Caki2 (cell line): ENCODE data around the gene SIK3. TPM values are rescaled to one million over a fixed set of nuclear protein-coding genes. Genes with fewer than 3 reads are reported as not detected.
A peak's percentile ranks its signal among the peaks of the same experiment; 100 is the strongest.

Experiments
- DNase-seq: peaks from one replicate; pipeline ENCODE4 v3.0.0-alpha.2; 2015; ENCODE audit warnings: low read depth
- in situ Hi-C: cut with HindIII; loops from 2 replicates; pipeline ENCODE4 v1.10.0; 2016; ENCODE audit warnings: low sequenced_read_pairs, low pct_unique_long_range_greater_than_20kb, mixed read lengths
- total RNA-seq: library from RNA; depleted of rRNA; stranded (reverse); fragments of >200 nt; shearing (Covaris generic); gene quantifications from 2 replicates; pipeline ENCODE4 v1.2.3, GENCODE V29; 2014; ENCODE audit warnings: low replicate concordance

The SIK3 gene
- total RNA-seq, 1 experiment from 2014 or later = 5.6 TPM

DNA sequence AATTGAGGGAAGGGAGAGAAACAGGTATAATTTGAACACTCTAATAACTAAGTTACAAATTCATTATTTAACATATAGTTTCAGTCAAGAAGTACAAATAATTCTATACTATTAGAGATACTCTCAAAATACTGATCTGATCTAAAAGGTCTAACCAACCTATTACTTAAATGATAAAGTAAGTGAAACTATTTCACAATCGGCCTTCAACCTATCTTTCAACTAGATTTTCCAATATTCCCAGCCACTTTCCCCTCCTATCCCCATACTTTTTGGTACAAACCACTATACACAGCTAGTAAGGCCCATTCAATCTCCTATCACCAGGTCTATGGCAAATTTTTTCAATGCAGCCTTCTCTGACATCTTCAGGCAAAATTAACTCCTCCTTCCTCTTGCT is 106.7 kb downstream of the SIK3 start:
- no peak for DNase-seq
- in situ Hi-C loops = no loop called here

DNA sequence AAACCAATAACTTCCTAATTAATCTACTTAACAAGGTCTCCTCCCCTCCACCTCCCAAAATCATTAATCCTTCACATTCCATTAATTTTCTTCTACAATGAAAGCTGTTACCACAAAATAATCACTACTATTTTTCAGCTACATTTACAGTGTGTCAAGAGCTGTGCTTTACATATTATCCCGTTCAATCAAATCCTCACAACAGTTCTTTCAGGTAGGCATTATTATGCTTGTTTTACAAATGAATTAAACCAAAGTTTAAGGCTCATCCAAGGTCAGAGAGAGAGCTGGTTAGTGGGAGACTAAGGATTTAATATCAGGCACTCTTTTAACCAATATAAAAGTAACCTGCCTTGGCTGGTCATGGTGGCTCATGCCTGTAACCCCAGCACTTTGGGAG is 107.4 kb downstream of the SIK3 start:
- no peak for DNase-seq
- in situ Hi-C loops = no loop called here

DNA sequence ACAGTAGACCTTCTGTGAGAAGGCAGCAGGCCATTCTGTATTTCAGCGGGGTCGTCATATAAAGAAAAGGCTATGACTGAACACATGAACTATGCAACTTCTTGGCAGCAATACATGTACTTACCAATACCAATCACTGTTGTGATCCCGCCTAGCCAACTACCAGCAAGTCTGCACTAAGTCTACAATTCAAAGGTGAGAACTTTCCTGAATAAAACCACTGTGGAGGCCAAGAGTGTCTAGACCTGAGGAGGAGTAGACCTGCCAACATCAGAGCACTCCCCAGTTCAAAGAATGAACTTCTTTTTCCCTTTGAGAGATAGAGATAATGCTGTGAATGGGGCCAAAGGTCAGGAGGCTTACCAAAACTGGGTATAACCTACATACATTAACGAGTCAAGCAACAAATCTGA is 108.2 kb downstream of the SIK3 start:
- in situ Hi-C loops = no loop called here
- DNase-seq = no peak

DNA sequence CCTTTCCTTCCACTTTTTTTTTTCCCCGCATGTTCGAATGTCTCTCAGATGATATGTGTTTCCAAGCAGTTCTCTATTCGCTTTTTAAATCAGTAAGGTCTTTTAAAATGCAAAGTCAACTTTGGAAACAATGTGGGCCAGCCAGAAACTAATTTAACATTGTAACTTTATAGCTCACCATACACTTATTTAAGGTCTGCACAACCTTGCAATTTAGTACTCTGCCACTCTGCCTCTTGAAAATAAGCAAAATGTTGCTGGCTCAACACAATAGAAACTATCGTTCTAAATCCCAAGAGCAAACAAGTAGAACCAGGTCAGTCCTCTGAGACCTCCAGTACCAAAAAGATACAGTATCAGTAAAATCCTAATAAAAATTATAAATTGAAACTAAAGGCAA is 109.0 kb downstream of the SIK3 start:
- in situ Hi-C loops = no loop called here
- DNase-seq = no peak

DNA sequence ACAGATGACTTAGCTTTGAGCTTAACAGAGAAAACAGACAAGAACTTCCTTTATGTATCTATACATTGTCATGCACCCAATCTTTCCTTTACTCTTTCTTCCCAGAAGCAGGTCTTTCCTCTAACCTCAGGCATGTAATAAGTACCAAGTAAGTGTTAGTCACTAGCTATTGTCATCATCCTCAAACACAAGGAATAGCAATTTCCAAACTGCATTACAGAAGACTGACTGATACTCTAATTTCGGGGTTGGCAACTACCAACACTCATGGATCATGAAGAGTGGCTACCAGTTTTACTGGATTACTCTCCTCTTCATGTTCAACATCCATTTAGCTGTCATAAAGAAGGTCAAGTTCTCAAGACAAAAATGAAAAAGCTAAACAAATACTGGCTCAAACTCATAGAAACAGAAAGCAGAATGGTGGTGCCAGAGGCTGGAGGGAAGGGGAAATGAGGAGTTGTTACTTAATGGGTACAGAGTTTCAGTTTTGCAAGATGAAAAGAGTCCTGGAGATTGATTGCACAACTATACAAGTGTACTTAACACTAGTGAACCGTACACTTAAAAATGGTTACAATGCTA is 111.6 kb downstream of the SIK3 start:
- in situ Hi-C loops = no loop called here
- DNase-seq = no peak

DNA sequence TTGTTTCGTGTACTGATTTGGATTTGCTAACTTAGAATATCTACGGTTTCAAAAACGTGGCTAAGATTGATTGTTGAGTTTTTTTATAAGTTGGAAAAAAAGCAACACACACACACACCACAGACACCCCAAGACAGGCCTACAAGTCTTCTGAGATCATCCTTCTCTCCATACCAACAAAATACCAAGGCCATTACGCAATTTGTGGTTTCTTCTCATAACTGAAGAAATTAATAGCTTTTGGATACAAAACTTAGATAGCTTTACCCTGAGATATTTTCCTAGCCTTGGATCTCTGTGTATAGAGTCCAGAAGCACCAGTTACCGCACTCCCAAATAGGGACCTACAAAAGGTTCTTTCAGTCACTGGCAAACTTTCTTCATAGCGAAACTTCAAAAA is 113.6 kb downstream of the SIK3 start:
- no peak for DNase-seq
- in situ Hi-C loops = no loop called here

DNA sequence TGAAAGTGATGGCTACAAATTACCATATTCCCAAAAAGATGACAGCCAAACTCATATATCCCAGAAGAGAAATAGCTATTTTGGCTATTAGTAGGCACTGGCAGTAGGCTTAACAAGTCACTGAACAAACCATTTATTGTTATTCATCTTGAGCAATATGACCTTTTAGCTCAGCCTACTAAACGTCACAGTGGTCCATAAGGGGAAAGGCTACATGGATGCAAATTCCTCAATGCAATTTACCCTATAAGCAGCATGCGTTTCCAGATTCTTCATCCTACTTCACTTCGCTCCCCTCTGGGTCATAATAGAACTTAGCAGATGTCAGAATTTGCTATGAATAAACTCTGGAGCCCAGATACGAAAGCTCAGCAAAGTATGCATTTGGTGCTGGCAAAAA is 114.0 kb downstream of the SIK3 start:
- DNase-seq = no peak
- in situ Hi-C loops = no loop called here

DNA sequence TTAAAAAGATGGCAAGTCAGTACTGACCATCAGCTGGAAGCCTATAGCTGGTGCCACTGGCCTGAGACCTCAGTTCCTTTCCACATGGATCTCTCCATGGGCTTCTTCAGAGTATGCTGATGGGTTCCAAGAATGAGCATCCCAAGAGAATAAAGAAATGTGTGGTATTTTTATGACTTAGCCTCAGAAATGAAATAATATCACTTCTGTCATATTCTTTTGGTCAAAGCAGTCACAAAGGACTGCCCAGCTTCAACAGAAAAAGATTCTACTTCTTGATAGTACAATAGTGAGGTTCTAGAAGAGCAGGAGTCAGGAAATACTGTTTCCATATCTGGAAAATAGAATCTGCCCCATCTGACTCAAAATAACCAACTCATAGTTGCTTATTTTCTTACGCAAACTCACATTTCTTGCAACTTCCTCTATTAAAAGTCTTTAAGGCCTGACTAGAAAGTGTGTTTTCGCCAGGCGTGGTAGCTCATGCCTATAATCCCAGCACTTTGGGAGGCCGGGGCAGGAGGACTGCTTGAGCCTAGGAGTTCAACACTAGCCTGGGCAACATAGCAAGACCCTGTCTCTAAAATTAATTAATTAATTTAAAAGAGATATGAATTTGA is 116.9 kb downstream of the SIK3 start:
- in situ Hi-C loops = no loop called here
- no peak for DNase-seq

DNA sequence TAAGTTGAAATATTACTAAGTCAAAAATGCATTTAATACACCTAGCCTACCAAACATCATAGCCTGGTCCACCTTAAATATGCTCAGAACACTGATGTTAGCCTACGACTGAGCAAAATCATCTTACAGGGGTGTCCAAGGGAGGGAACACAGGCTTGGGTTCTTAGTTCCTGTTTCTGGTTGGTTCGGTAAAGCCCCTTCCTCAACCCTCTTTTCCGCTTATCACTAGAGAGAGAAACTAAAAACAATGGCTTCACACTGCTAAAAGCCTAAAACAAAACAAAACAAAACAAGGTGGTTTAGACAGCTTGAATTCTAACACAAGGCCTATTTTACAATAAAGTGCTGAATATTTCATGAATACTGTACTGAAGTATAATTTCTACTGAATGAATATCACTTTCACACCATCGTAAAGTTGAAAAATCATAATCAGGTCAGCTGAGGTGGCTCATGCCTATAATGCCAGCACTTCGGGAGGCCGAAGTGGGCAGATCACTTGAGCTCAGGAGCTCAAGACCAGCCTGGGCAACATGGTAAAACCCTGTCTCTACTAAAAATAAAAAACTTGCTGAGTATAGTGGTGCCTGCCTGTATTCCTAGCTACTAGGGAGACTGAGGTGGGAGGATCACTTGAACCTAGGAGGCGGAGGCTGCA is 118.0 kb downstream of the SIK3 start:
- in situ Hi-C loops = no loop called here

DNA sequence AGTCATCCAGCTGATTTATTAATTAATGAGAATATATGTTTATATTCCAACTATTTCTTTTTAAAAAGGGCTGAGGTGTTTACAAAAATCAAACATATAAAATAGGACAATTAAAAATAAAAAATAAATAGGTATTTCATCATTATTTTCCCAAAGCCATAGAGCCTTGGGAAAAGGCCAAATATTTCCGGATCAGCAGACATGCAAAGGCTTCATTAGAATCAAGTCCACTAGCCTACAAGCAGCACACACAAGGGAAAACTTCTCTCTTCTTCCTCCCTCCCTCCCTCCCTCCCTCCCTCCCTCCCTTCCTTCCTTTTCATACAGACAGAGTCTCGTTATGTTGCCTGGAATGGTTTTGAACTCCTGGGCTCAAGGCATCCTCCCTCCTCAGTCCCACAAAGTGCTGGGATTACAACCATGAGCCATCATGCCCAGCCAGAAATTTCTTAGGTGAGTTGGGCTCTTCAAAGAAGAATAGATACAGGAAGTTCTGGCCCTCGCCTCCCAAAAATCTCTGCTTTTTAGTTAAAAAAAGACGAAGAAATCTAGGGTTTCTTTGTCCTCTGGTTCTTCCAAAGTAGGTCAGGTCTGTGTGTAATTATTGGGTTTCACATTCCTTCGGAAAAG is 121.2 kb downstream of the SIK3 start:
- in situ Hi-C loops = no loop called here
- DNase-seq = no peak

More for the DNA sequence above, 118.0 kb downstream of the SIK3 start:
- no peak for DNase-seq

DNA sequence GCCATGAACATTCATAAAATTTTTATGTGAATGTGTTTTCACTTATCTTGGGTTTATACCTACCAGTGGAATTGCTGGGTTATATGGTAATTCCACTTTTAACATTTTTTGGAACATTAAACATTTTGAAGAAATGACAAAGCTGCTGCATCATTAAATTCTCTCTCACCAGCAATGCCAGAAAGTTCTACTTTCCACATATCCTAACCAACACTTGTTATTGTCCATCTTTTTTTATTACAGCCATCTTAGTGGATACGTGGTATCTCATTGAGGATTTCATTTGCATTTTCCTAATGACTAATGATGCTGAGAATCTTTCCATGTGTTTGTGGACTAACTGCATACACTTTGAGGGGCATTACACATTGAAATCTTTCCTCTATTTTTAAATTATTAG is 122.6 kb downstream of the SIK3 start:
- DNase-seq = no peak
- in situ Hi-C loops = no loop called here

DNA sequence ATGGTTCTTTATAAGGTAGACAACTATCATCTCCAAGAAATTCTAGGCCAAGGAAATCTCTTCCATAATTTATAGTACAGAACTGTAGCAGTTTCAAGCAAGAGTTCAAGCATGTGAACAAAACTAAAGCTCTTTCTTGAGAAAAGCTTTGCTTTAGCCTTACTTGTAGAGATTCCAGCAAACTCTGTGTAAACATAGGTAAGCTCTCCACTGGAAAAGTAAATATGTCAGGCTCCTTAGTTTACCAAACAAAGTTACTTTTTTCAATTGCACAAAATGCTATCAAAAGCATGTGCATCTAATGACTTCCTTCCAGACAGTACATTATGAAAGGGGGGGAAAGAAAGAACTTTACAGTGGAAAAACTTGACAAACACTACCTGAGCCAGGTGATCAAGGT is 125.0 kb downstream of the SIK3 start:
- no peak for DNase-seq
- in situ Hi-C loops = no loop called here

DNA sequence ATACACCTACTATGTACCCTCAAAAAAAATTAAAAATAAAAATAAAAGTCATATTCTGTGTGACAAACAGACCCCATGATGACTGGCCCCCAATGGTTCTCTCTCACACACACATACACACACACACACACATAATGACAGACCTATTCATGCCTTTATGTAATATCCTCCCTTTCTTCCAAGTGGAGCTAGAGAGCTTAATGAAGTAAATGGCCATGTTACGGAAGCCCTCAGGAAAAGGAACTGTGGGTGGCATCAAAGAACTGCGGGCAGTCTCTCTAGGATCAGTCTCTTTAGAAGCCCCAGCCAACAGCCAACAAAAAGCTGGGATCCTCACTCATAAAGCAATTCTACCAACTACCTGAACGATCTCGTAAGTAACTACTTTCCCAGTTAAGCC is 125.5 kb downstream of the SIK3 start:
- in situ Hi-C loops = no loop called here
- no peak for DNase-seq

DNA sequence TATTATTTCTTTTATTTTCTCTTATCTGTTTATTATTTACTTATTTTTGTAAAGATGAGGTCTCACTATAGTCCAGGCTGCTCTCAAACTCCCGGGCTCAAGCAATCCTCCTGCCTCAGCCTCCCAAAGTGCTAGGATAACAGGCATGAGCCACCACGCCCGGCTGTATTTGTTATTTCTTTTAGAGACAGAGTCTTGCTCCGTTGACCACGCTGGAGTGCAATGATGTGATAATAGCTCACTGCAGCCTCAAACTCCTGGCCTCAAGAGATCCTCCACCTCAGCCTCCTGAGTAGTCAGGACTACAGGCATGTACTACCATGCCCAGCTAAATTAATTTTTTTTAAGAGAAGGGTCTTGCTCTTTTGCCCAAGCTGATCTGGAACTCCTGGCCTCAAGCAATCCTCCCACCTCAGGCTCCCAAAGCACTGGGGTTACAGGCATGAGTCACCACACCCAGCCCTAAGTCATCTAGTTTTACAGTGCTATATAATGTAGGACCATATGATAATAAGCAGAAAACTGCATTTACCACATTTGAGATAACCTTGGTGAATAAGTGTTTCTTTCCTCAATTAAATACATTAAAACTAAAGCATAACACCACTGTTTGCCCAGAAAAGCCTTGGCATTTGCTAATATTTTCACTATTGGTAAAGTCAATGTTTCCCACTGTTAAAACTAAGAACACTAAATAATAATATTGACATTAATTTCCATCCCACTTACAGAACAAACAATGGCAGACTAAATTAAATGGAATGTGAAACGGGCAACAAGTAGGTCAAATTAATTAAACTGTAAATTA is 127.5 kb downstream of the SIK3 start:
- in situ Hi-C loops = no loop called here
- DNase-seq = no peak

DNA sequence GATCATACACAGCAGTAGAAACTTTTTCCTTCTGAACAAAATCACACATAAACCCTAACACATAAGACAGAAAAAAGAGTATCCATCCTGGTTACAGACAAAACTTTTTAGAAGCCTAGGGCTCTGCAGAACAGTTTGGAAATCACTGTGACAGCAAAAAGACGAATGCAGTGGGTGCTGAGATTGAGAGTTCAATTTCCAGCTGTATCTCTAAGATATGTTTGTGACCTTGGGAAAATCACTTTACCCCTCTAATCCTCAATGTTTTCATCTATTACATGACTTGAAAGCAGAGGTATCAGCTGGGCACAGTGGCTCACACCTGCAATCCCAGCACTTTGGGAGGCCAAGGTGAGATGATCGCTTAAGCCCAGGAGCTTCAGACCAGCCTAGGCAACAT is 128.5 kb downstream of the SIK3 start:
- in situ Hi-C loops = no loop called here
- no peak for DNase-seq

DNA sequence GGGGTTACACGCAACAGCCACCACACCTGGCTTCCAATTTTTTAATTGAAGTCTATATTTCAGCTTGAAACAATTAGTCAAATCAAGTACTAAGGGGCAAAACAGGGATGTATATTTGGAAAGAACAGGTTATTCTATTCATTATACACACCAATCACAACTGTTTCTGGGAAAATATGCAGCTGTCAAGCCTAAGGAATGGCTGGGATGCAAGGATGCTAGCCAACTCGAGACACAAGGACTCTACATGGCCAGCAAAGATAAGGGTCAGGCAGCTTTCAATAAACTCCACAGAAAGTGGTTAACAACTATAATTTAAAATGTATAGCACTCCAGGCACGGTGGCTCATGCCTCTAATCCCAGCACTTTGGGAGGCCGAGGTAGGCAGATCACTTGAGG is 134.0 kb downstream of the SIK3 start:
- DNase-seq = no peak
- in situ Hi-C loops = no loop called here

DNA sequence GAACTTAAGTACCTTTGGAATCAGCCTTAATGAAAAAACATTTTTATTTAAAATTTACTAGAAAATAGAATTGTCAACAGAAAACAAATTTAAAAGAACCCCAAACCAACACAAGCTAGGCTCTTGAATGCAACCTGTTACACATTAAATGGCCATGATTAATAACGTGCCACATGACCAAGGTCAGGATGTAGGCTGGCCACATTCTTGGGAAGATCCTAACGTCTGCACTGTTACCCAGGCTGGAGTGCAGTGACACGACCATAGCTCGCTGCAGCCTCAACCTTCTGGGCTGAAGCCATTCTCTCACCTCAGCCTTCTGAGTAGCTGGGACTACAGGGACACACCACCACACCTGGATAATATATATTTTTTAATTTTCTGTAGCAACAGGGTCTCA is 134.4 kb downstream of the SIK3 start:
- DNase-seq = no peak
- in situ Hi-C loops = no loop called here

DNA sequence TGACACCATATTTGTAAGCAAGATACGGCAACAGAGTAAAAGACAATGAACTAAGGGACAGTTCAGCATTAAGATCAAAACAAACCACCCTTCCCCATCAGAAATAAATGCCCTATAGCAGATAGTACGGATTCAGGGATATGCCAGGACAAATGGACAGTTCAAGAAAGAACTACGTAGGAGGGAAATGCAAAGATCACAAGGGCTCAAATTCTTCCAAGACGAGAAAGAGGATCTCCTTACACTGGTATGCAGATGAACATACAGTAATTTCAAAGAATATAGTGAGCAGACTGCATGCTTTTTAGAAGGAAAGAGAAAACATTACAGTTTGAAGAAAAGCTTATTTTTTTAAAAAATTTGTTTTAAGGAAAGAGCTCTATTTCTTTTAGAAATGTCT is 136.1 kb downstream of the SIK3 start:
- in situ Hi-C loops = no loop called here
- DNase-seq = no peak

DNA sequence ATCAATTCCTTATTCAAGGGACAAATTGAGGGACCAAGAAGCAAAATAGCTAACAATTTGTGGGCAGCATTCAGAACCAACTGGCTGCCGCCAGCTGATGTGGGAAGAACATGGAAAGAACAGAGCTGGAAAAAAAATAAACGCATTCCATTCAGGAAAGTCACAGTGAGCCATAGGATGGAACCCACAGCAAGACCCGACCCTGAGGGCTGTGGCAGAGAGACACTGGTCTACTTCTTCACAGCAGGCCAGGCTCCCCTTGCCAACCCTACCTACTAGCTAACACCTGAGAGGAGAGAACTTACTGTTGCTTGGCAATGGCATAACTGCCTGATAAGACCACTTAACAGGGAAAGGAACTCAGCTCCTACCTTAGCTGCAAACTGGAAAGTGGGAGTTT is 137.3 kb downstream of the SIK3 start:
- peak; percentile 47 for DNase-seq
- in situ Hi-C loops = no loop called here
